Activated naive CD4-positive, alpha-beta T cell treated with anti-CD3 and anti-CD28 coated beads for 36 hours (primary cell): ENCODE results near the gene GNAS. TPM values are rescaled to one million over a fixed set of nuclear protein-coding genes. Genes with fewer than 3 reads are reported as not detected.
A peak's percentile ranks its signal among the peaks of the same experiment; 100 is the strongest.

Experiments used
- CTCF ChIA-PET: fragments of 350-600 bp; sonication (Branson Sonifier 250); formaldehyde crosslinking; loops from one replicate; lab custom pipeline; 2021; ENCODE audit warnings: antibody characterized with exemption; lab: Charles Lee
- DNase-seq: peaks from one replicate; pipeline ENCODE4 v3.0.0-alpha.2; 2020
- H3K27ac Mint-ChIP-seq: one replicate; pipeline ENCODE4 v1.8.0; 2021; ENCODE audit warnings: mild to moderate bottlenecking, mixed read lengths
- H3K27me3 Mint-ChIP-seq: one replicate; pipeline ENCODE4 v1.8.0; 2021; ENCODE audit warnings: low read depth, mixed read lengths
- H3K36me3 Mint-ChIP-seq: one replicate; pipeline ENCODE4 v1.8.0; 2021; ENCODE audit warnings: low read depth, mixed read lengths
- H3K4me1 Mint-ChIP-seq: one replicate; pipeline ENCODE4 v1.8.0; 2021; ENCODE audit warnings: low read depth, mixed read lengths
- H3K4me3 Mint-ChIP-seq: one replicate; pipeline ENCODE4 v1.8.0; 2021; ENCODE audit warnings: mild to moderate bottlenecking, moderate library complexity, mixed read lengths
- H3K9me3 Mint-ChIP-seq: one replicate; pipeline ENCODE4 v1.8.0; 2021; ENCODE audit warnings: mixed read lengths
- intact Hi-C: fragments of 100-400 bp; cut with micrococcal nuclease; formaldehyde crosslinking; loops from one replicate; pipeline ENCODE4 v1.15.1; 2023
- total RNA-seq, 2 experiments: library from RNA; stranded (reverse); gene quantifications; one replicate each; pipeline ENCODE4 v1.2.3, GENCODE V29; 2021

The GNAS gene
- 100 to 1,000 TPM; 770 to 802 TPM for total RNA-seq

GRCh38 chr20:58852543-58853271, at the start of gene GNAS:
TSS of gene GNAS (plus strand) at chr20:58852716.
- Mint-ChIP-seq H3K27me3 (peaks cover 29% of the 10 kb centered on the region), H3K4me3 (peak within 1 kb of the TSS; percentile 81), H3K27ac (no peak within 1 kb of the TSS), H3K4me1 (peaks cover 17% of the 10 kb centered on the region), H3K9me3 (no peaks in the 10 kb centered on the region), H3K36me3 (no peaks in the 10 kb centered on the region)
- CTCF ChIA-PET = interaction anchor here (0.6 to 1.9 kb wide), 5 partner anchors 31 to 493 kb away, joined by 3 to 6 read pairs (median 3); no protein-coding TSS in a partner anchor
- intact Hi-C loops = loop anchor here (1.0 to 5.0 kb wide), 3 partner anchors 202 to 615 kb away; no protein-coding TSS in a partner anchor
- peak; percentile 70 for DNase-seq

- Mint-ChIP-seq H3K27me3 (peaks cover 2% of the 10 kb centered on the region), H3K27ac (no peak overlapping the region), H3K9me3 (no peaks in the 10 kb centered on the region), H3K36me3 (no peaks in the 10 kb centered on the region), H3K4me1 (no peaks in the 10 kb centered on the region), H3K4me3 (no peak overlapping the region)
- no peak for DNase-seq
- intact Hi-C loops = no loop called here
- CTCF ChIA-PET = no interaction called here
Measured at GRCh38 chr20:58803533-58803932, 49.0 kb upstream of the GNAS start.

GRCh38 chr20:58807801-58808200, 44.7 kb upstream of the GNAS start:
- peaks cover 2% of the 10 kb centered on the region for H3K27me3 Mint-ChIP-seq

GRCh38 chr20:58808271-58809046, 44.1 kb upstream of the GNAS start:
- intact Hi-C loops = no loop called here
- H3K4me1 Mint-ChIP-seq = no peaks in the 10 kb centered on the region
- peaks cover 2% of the 10 kb centered on the region for H3K27me3 Mint-ChIP-seq
- H3K4me3 Mint-ChIP-seq = no peak overlapping the region
- no peaks in the 10 kb centered on the region for H3K9me3 Mint-ChIP-seq
- H3K27ac Mint-ChIP-seq = no peak overlapping the region
- CTCF ChIA-PET = no interaction called here
- DNase-seq = no peak
- H3K36me3 Mint-ChIP-seq = no peaks in the 10 kb centered on the region

More at GRCh38 chr20:58807801-58808200, 44.7 kb upstream of the GNAS start:
- Mint-ChIP-seq H3K36me3 (no peaks in the 10 kb centered on the region), H3K9me3 (no peaks in the 10 kb centered on the region), H3K4me3 (no peak overlapping the region), H3K4me1 (no peaks in the 10 kb centered on the region), H3K27ac (no peak overlapping the region)
- intact Hi-C loops = no loop called here
- CTCF ChIA-PET = no interaction called here
- no peak for DNase-seq

DNA sequence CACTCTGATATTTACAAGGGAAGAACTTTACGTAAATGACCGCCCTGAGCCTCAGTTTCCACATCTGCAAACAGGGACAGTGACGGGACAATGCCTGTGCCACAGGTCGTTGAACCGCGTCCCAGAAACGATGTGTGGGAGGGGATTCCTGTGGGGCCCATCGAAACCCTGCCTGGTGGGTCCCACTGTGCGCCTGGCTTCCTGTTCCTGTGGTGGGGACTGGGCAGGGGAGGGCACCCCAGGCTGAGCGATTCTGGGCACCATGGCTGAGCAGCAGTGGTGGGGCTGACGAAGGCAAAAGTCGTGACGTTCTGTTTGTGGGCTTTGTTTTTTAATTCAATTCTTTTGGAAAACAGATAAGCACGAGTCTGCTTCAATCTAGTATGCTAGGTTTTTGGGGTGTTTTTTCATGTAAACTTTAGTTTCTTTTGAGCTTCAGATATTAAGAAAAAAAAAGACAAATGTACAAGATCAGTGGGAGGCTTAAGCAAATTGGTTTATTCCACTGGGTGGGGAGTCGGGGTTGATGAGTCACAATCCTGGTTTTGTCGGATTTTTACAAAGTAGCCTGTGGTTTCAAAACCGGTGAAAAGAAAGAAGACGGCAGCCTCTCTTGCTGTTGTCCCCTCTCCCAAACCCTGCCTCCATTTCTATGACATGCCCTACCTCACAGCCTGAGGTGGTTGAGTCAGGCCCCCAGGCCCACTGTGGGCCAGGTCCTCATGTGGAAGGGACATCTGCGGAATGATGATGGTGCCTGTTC, 42.2 kb upstream of the GNAS start:
- Mint-ChIP-seq H3K27me3 (peaks cover 2% of the 10 kb centered on the region), H3K36me3 (no peaks in the 10 kb centered on the region), H3K4me1 (no peaks in the 10 kb centered on the region), H3K9me3 (no peaks in the 10 kb centered on the region), H3K4me3 (no peak overlapping the region), H3K27ac (no peak overlapping the region)
- DNase-seq = no peak
- CTCF ChIA-PET = no interaction called here
- intact Hi-C loops = no loop called here

- no peaks in the 10 kb centered on the region for H3K9me3 Mint-ChIP-seq
- peaks cover 2% of the 10 kb centered on the region for H3K27me3 Mint-ChIP-seq
- CTCF ChIA-PET = no interaction called here
- no peak overlapping the region for H3K4me3 Mint-ChIP-seq
- no peak for DNase-seq
- no peaks in the 10 kb centered on the region for H3K4me1 Mint-ChIP-seq
- H3K27ac Mint-ChIP-seq = no peak overlapping the region
- H3K36me3 Mint-ChIP-seq = no peaks in the 10 kb centered on the region
- intact Hi-C loops = no loop called here
Measured at GRCh38 chr20:58810879-58811250, 41.7 kb upstream of the GNAS start.

GRCh38 chr20:58811334-58811733, 41.2 kb upstream of the GNAS start:
- CTCF ChIA-PET = no interaction called here
- Mint-ChIP-seq H3K27me3 (no peaks in the 10 kb centered on the region), H3K27ac (no peak overlapping the region), H3K9me3 (no peaks in the 10 kb centered on the region), H3K4me1 (no peaks in the 10 kb centered on the region), H3K4me3 (no peak overlapping the region), H3K36me3 (no peaks in the 10 kb centered on the region)
- DNase-seq = no peak
- intact Hi-C loops = no loop called here

DNA sequence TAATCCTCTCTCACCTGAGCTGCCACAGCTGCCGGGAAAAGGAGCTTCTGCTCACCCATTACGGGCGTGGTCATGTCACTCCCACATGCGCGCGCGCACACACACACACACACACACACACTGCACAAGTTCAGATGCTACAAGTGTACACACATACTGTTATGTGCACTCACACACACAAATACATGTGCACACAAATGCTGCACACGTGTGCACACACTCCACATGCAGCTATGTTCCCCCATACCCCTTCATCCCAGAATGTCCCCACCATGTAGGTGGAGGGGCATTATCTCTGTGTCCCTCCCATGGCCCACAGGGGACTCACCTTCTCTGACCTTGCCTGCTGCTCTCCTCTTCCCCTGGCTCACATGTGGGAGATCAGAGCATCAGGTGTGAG, 39.1 kb upstream of the GNAS start:
- Mint-ChIP-seq H3K9me3 (no peaks in the 10 kb centered on the region), H3K36me3 (no peaks in the 10 kb centered on the region), H3K4me3 (no peak overlapping the region), H3K27ac (no peak overlapping the region), H3K4me1 (no peaks in the 10 kb centered on the region), H3K27me3 (peaks cover 3% of the 10 kb centered on the region)
- CTCF ChIA-PET = interaction anchor here (0.6 to 1.7 kb wide), 2 partner anchors 21 to 162 kb away, joined by 3 read pairs; partner anchors contain the start of gene STX16
- DNase-seq = no peak
- intact Hi-C loops = no loop called here

DNA sequence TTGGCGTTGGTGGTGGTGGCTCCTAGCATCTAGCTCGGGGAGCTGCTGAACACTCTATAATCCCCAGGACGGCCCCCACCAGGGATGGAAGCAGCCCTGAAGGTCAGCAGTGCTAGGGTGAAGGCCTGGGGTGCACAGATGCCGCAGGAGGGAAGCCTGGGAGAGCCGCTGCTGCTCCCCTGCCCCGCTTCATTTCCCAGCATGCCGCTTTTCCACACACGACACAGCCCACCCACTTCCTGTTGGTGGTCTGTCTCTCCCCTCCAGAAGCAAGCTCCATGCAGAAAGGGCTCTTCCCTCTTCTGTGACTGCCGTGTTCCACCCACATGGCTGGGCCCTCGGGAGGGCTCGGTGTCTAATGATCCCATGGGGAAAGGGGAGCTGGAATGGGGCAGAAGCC, 37.1 kb upstream of the GNAS start:
- Mint-ChIP-seq H3K9me3 (peaks cover under 1% of the 10 kb centered on the region), H3K27me3 (peaks cover 3% of the 10 kb centered on the region), H3K4me3 (no peak overlapping the region), H3K4me1 (no peaks in the 10 kb centered on the region), H3K27ac (no peak overlapping the region), H3K36me3 (peaks cover under 1% of the 10 kb centered on the region)
- intact Hi-C loops = no loop called here
- DNase-seq = no peak
- CTCF ChIA-PET = no interaction called here

- no peak for DNase-seq
- H3K36me3 Mint-ChIP-seq = peaks cover 4% of the 10 kb centered on the region
- intact Hi-C loops = no loop called here
- H3K4me3 Mint-ChIP-seq = no peak overlapping the region
- peaks cover 4% of the 10 kb centered on the region for H3K9me3 Mint-ChIP-seq
- H3K27me3 Mint-ChIP-seq = peaks cover 3% of the 10 kb centered on the region
- no peaks in the 10 kb centered on the region for H3K4me1 Mint-ChIP-seq
- CTCF ChIA-PET = no interaction called here
- no peak overlapping the region for H3K27ac Mint-ChIP-seq
Measured at GRCh38 chr20:58816051-58816450, 36.5 kb upstream of the GNAS start.

- no peaks in the 10 kb centered on the region for H3K4me1 Mint-ChIP-seq
- no peak overlapping the region for H3K27ac Mint-ChIP-seq
- H3K9me3 Mint-ChIP-seq = peaks cover 4% of the 10 kb centered on the region
- H3K36me3 Mint-ChIP-seq = peaks cover 7% of the 10 kb centered on the region
- H3K27me3 Mint-ChIP-seq = peaks cover 3% of the 10 kb centered on the region
- CTCF ChIA-PET = no interaction called here
- no peak for DNase-seq
- intact Hi-C loops = no loop called here
- H3K4me3 Mint-ChIP-seq = no peak overlapping the region
Measured at GRCh38 chr20:58816957-58817651, 35.4 kb upstream of the GNAS start.

DNA sequence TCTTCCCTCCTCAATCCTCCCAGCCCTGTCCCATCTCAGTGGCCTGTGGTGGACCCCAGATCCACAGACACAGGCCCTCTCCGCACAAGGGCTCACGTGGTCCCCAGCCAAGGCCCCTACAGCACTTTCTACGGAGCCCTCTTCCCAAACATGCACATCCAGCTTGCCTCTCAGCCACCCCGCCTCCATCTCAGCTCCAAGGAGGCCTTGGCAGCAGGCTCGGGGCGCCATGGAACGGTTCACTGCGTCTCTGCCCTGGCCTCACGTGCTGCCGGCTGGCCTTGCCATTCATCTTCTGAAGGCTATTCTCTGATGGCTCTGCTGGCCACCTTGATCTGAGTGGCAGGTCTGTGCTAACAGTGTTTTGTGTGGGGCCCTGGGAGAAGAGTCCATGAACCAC, 34.8 kb upstream of the GNAS start:
- intact Hi-C loops = no loop called here
- Mint-ChIP-seq H3K9me3 (peaks cover 4% of the 10 kb centered on the region), H3K27ac (no peak overlapping the region), H3K4me1 (no peaks in the 10 kb centered on the region), H3K4me3 (no peak overlapping the region), H3K36me3 (peaks cover 8% of the 10 kb centered on the region), H3K27me3 (peaks cover 3% of the 10 kb centered on the region)
- DNase-seq = no peak
- CTCF ChIA-PET = no interaction called here
